HEK293T (cell line): Measurements from ENCODE around the gene PGM2.

Experiments used
- CTCF ChIA-PET: fragments of 350-600 bp; formaldehyde crosslinking; extraction: SDS; loops from one replicate; lab custom pipeline; 2021; ENCODE audit warnings: antibody characterized with exemption, inconsistent platforms; lab: Yijun Ruan, JAX
- POLR2A ChIA-PET: fragments of 350-600 bp; formaldehyde crosslinking; extraction: SDS; loops from one replicate; lab custom pipeline; 2020; ENCODE audit warnings: antibody characterized with exemption, inconsistent platforms; lab: Yijun Ruan, JAX
- DNase-seq: peaks from one replicate; pipeline ENCODE4 v3.0.0; 2012; ENCODE audit warnings: mixed read lengths; ENCODE audit errors: extremely low spot score
- ARNT ChIP-seq: fragments of 450-650 bp; IDR thresholded peaks from 2 replicates; pipeline ENCODE4 v1.6.1; 2017; ENCODE audit warnings: mild to moderate bottlenecking
- BHLHE40 ChIP-seq: fragments of 450-650 bp; IDR thresholded peaks from 2 replicates; pipeline ENCODE4 v1.6.1; 2016; ENCODE audit warnings: mild to moderate bottlenecking, moderate library complexity, borderline replicate concordance
- CTBP1 ChIP-seq: fragments of 450-650 bp; IDR thresholded peaks from 2 replicates; pipeline ENCODE4 v1.6.1; 2016; ENCODE audit warnings: borderline replicate concordance
- ELF4 ChIP-seq: fragments of 450-650 bp; IDR thresholded peaks from 2 replicates; pipeline ENCODE4 v1.6.1; 2017; ENCODE audit warnings: antibody characterized with exemption
- FOXA1 ChIP-seq: fragments of 450-650 bp; IDR thresholded peaks from 2 replicates; pipeline ENCODE4 v1.6.1; 2016; ENCODE audit warnings: mild to moderate bottlenecking
- FOXK2 ChIP-seq: fragments of 450-650 bp; IDR thresholded peaks from 2 replicates; pipeline ENCODE4 v1.6.1; 2016; ENCODE audit warnings: mild to moderate bottlenecking
- FOXM1 ChIP-seq: fragments of 450-650 bp; IDR thresholded peaks from 2 replicates; pipeline ENCODE4 v1.6.1; 2017; ENCODE audit warnings: mild to moderate bottlenecking, borderline replicate concordance
- HDGF ChIP-seq: fragments of 450-650 bp; IDR thresholded peaks from 2 replicates; pipeline ENCODE4 v1.6.1; 2017; ENCODE audit warnings: antibody characterized with exemption, borderline replicate concordance
- L3MBTL2 ChIP-seq: fragments of 450-650 bp; conservative IDR thresholded peaks from 2 replicates; pipeline ENCODE4 v1.6.1; 2016; ENCODE audit warnings: mild to moderate bottlenecking
- LEF1 ChIP-seq: fragments of 450-650 bp; IDR thresholded peaks from 2 replicates; pipeline ENCODE4 v1.6.1; 2017; ENCODE audit warnings: mild to moderate bottlenecking, borderline replicate concordance
- NFRKB ChIP-seq: fragments of 450-650 bp; IDR thresholded peaks from 2 replicates; pipeline ENCODE4 v1.6.1; 2016; ENCODE audit warnings: mild to moderate bottlenecking, moderate library complexity
- SP1 ChIP-seq: fragments of 450-650 bp; IDR thresholded peaks from 2 replicates; pipeline ENCODE4 v1.6.1; 2017
- SUZ12 ChIP-seq: fragments of 450-650 bp; IDR thresholded peaks from 2 replicates; pipeline ENCODE4 v1.6.1; 2016; ENCODE audit warnings: mild to moderate bottlenecking
- TARDBP ChIP-seq: fragments of 450-650 bp; IDR thresholded peaks from 2 replicates; pipeline ENCODE4 v1.6.1; 2016
- ZNF384 ChIP-seq: fragments of 450-650 bp; IDR thresholded peaks from 2 replicates; pipeline ENCODE4 v1.6.1; 2016
- TF ChIP-seq, protein P1 (sequence below): fragments of 450-650 bp; IDR thresholded peaks from 2 replicates; pipeline ENCODE4 v1.6.1; 2016

Gene PGM2

DNA sequence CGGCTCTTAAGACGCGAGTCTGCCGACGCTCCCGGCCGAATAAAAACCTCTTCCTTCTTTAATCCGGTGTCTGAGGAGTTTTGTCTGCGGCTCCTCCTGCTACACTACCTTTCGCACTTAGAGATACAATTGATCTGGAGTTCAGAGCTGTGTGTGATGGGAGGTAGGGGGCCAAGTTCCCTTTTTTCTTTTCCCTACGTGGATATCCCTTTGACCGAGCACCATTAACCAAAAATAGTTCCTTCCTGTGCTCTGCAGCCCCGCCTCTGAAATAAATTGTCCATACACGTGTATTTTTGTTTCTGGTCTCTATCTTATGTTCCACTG lies 555 bp upstream of the PGM2 start:
- peak; percentile 12 for DNase-seq
- TF ChIP-seq NFRKB = no peak
- TF ChIP-seq L3MBTL2 = no peak
- TF ChIP-seq FOXK2 = no peak
- TF ChIP-seq HDGF = no peak
- no peak for TF ChIP-seq ELF4
- no peak for TF ChIP-seq ARNT
- TF ChIP-seq LEF1 = no peak
- CTCF ChIA-PET = interaction anchor here (0.6 to 1.5 kb wide), 3 partner anchors 19 to 223 kb away, joined by 3 to 4 read pairs (median 3); no protein-coding TSS in a partner anchor
- POLR2A ChIA-PET = interaction anchor here (0.6 to 1.8 kb wide), 16 partner anchors 9 to 372 kb away, joined by 3 to 7 read pairs (median 4); a partner anchor contains a TSS

DNA sequence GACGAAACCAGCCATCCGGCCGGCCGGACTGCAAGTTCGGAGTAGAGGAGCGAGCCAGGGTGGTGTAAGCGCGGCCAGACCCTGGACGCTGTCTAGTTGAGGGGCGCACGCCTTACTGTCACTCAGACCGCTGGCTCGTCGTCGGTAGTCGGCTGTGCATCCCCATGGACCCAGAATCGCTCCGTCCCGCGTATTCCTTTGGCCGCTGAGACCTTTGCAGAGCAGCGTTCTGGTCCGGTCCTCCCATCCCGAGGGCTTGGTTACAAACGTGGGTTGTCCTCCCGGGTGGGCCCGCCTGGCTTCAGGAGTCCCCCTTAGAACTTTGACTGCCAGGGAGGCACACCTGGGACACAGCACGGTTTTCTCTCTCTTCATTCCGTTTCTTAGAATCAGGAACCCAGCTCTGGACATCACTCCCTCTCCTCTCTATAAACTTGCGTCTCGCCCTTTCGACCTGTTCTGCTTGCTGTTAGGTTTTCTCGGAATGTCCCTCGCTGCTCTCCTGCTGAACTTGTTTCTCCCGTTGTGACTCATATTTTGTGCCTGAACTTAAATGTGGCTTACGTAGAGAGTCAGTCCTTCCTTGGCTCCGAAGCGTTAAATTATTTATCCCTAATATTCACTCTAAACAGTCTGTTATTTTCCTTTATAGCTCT lies 672 bp downstream of the PGM2 start:
- POLR2A ChIA-PET = interaction anchor here (0.7 to 1.8 kb wide), 12 partner anchors 9 to 374 kb away, joined by 3 to 7 read pairs (median 4); a partner anchor contains a TSS
- CTCF ChIA-PET = interaction anchor here (0.6 kb wide), 1 partner anchor 17 kb away, joined by 3 read pairs; no protein-coding TSS in a partner anchor
- DNase-seq = peak; percentile 6
- TF ChIP-seq ELF4 (no peak), FOXA1 (no peak), TARDBP (no peak), FOXM1 (no peak), CTBP1 (no peak), SUZ12 (no peak), L3MBTL2 (0 out of 2 replicates have a peak, but pooled peaks have one; percentile 52), BHLHE40 (no peak), LEF1 (no peak), HDGF (no peak)
- TF ChIP-seq, protein P1, sequence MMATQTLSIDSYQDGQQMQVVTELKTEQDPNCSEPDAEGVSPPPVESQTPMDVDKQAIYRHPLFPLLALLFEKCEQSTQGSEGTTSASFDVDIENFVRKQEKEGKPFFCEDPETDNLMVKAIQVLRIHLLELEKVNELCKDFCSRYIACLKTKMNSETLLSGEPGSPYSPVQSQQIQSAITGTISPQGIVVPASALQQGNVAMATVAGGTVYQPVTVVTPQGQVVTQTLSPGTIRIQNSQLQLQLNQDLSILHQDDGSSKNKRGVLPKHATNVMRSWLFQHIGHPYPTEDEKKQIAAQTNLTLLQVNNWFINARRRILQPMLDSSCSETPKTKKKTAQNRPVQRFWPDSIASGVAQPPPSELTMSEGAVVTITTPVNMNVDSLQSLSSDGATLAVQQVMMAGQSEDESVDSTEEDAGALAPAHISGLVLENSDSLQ = peak; percentile 45; the same call in 1 of the 2 replicates

DNA sequence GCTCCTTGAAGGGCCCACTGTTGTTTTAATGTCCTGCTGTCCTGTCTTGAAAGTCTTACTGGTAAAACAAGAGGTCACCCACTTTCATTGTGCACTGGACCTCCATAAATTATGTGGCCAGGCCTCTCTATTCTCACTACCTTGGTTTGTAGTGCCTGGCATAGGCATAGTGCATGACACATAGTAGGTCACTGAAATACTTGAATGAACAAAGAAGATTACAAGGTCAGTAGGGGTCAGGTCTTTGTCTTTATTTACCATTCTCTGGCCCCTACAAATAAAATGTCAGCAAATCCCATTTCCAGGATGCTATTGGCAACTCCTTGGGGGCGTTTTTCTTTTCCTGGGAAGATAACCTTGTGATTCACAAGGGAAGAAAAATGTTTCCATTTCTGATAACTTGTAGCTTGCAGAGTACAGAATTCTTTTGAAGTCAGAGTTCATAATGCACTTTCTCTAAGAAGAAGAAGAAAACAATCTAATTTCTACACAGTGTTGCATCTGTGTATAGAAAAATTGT lies 1.4 kb downstream of the PGM2 start:
- ChIA-PET CTCF (no interaction called here), POLR2A (interaction anchor here (1.7 kb wide), 1 partner anchor 18 kb away, joined by 7 read pairs; no protein-coding TSS in a partner anchor)
- TF ChIP-seq FOXA1 = no peak
- DNase-seq = no peak

DNA sequence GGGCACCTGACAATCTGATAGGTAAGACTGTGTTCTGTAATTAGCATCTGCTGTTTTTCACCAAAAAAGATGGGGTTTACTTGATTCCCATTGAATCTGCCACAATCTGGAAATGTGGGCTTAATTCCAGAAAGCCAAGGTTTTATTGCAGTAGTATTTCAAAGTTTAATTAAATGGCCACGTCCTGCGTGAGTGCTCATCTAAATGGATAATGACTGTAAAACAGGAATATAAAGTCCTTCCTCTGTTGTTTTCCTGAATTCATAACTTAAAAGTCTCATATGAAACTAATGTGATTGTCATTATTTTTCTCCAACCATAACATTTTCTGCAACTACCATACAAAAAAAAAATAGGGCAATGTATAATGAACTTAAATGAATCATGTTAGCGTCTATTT lies 2.4 kb downstream of the PGM2 start:
- POLR2A ChIA-PET = no interaction called here
- CTCF ChIA-PET = no interaction called here
- DNase-seq = no peak
- no peak for TF ChIP-seq ARNT
- no peak for TF ChIP-seq NFRKB
- no peak for TF ChIP-seq ELF4
- TF ChIP-seq, protein P1 = no peak
- TF ChIP-seq HDGF = no peak
- no peak for TF ChIP-seq CTBP1
- TF ChIP-seq TARDBP = no peak
- TF ChIP-seq SP1 = no peak
- no peak for TF ChIP-seq ZNF384
- no peak for TF ChIP-seq FOXK2
- TF ChIP-seq FOXA1 = no peak
- TF ChIP-seq BHLHE40 = no peak
- TF ChIP-seq FOXM1 = no peak

DNA sequence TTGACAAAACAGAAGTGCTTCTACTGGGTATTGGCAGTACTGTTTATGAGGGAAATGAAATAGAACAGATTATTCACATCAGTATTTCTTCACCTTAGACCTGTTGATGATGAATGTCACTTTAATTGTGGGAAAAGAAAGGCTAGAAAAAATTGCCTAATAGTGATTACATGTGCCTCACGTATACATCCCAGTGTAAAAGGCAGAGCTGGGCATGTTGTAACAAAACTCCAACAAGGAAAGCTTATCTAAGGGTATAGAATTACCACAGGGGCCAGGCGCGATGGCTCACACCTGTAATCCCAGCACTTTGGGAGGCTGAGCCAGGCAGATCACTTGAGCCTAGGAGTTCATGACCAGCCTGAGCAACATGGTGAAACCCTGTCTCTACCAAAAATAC lies 4.2 kb downstream of the PGM2 start:
- ChIA-PET CTCF (interaction anchor here (0.5 kb wide), 1 partner anchor 644 kb away, joined by 4 read pairs; no protein-coding TSS in a partner anchor), POLR2A (interaction anchor here (1.4 kb wide), 1 partner anchor 45 kb away, joined by 3 read pairs; no protein-coding TSS in a partner anchor)
- no peak for TF ChIP-seq SUZ12
- TF ChIP-seq FOXM1 = no peak
- TF ChIP-seq ZNF384 = no peak
- no peak for TF ChIP-seq NFRKB
- no peak for TF ChIP-seq SP1
- no peak for TF ChIP-seq FOXA1
- no peak for TF ChIP-seq TARDBP
- no peak for TF ChIP-seq BHLHE40
- no peak for TF ChIP-seq ELF4
- TF ChIP-seq L3MBTL2 = no peak
- TF ChIP-seq, protein P1 = no peak
- TF ChIP-seq FOXK2 = no peak
- no peak for TF ChIP-seq LEF1
- TF ChIP-seq ARNT = no peak
- no peak for TF ChIP-seq HDGF
- DNase-seq = no peak

DNA sequence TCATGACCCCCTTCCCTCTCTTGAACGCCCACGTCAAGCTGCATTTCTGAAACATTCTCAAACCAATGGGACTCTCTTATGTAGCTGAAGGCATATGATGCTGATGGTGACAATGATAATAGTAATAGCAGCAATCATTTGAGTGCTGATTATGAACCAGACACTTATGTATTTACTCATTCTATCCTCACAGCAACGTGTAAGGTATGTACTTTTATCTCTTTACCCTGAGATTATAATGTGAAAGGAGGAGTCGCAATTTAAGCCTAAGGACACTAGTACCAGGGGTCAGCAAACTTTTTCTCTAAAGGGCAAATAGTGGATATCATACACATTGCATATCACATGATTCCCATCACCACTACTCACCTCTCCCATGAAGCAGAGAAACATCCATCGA lies 8.5 kb downstream of the PGM2 start:
- TF ChIP-seq ELF4 (no peak), CTBP1 (no peak)
- ChIA-PET POLR2A (interaction anchor here (1.3 kb wide), 1 partner anchor 9 kb away, joined by 5 read pairs; the partner anchor contains the start of gene PGM2), CTCF (no interaction called here)
- no peak for DNase-seq
